NCI-H128 (cell line): ENCODE data around the gene CASP8.
"Not testable (repeated sequence)": the region's sequence is repeated elsewhere in the genome, so short reads cannot be mapped to it uniquely, and the experiment has no call there.

ENCODE experiments used
- DNase-seq: peaks from one replicate; lab custom pipeline; 2025; ENCODE audit not compliant: unreplicated experiment; lab: John Stamatoyannopoulos, UW

The CASP8 gene

GRCh38 chr2:201269764-201270163 lies 9.4 kb downstream of the CASP8 start:
- DNase-seq: no peak

GRCh38 chr2:201270293-201271001 lies 10.1 kb downstream of the CASP8 start:
- no peak for DNase-seq

- no peak for DNase-seq
These were observed 11.6 kb downstream of the CASP8 start for GRCh38 chr2:201271917-201272316.

- no peak for DNase-seq
These were observed 13.1 kb downstream of the CASP8 start for GRCh38 chr2:201273330-201273983.

- DNase-seq: no peak
These were observed 14.7 kb downstream of the CASP8 start for GRCh38 chr2:201275069-201275468.

- no peak for DNase-seq
These were observed 15.7 kb downstream of the CASP8 start for GRCh38 chr2:201275990-201276389.

- DNase-seq: no peak
These were observed 16.2 kb downstream of the CASP8 start for GRCh38 chr2:201276511-201276910.

GRCh38 chr2:201279079-201279478 lies 18.7 kb downstream of the CASP8 start:
- no peak for DNase-seq

GRCh38 chr2:201280191-201281040 lies 20.1 kb downstream of the CASP8 start:
- no peak for DNase-seq

GRCh38 chr2:201285499-201285898 lies 25.2 kb downstream of the CASP8 start:
- no peak for DNase-seq

- not testable (repeated sequence) for DNase-seq
These were observed 30.3 kb downstream of the CASP8 start for GRCh38 chr2:201290457-201291148.

GRCh38 chr2:201298462-201299052 lies 38.2 kb downstream of the CASP8 start:
- DNase-seq: no peak

- not testable (repeated sequence) for DNase-seq
These were observed 39.6 kb downstream of the CASP8 start for GRCh38 chr2:201299929-201300328.

- no peak for DNase-seq
These were observed 47.5 kb downstream of the CASP8 start for GRCh38 chr2:201307876-201308275.

GRCh38 chr2:201308914-201309313 lies 48.6 kb downstream of the CASP8 start:
- no peak for DNase-seq

- no peak for DNase-seq
These were observed 53.0 kb downstream of the CASP8 start for GRCh38 chr2:201313362-201313761.

- DNase-seq: no peak
These were observed 59.2 kb downstream of the CASP8 start for GRCh38 chr2:201319511-201319910.

- no peak for DNase-seq
These were observed 59.9 kb downstream of the CASP8 start for GRCh38 chr2:201320257-201320656.

- no peak for DNase-seq
These were observed 60.4 kb downstream of the CASP8 start for GRCh38 chr2:201320701-201321100.

GRCh38 chr2:201322772-201323171 lies 62.4 kb downstream of the CASP8 start:
- DNase-seq: no peak

GRCh38 chr2:201327678-201328077 lies 67.3 kb downstream of the CASP8 start:
- DNase-seq: no peak
